Measurements from ENCODE around the gene AKAP1.

DNA sequence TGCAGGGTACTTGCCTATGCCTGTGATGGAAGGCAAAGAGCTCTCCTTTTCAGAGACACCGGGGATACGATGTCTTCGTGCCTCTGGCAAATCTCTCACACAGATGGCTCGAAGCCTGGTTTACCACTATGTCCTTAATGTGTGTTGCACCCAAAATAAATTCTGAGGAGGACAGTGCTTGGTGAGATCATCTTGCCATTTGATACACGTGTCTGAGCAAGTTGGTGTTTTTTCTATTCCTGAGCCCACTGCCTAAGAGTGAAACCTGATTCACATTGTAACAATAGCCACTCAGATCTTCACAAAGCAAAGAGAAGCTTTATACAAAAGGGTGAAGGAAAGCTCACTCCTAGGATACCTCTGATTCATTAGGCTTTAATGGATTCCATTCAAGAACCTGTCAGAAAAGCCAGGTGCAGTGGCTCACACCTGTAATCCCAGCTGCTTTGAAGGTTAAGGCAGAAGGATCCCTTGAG lies 33.1 kb upstream of the AKAP1 start:
- TF ChIP-seq, protein P1, sequence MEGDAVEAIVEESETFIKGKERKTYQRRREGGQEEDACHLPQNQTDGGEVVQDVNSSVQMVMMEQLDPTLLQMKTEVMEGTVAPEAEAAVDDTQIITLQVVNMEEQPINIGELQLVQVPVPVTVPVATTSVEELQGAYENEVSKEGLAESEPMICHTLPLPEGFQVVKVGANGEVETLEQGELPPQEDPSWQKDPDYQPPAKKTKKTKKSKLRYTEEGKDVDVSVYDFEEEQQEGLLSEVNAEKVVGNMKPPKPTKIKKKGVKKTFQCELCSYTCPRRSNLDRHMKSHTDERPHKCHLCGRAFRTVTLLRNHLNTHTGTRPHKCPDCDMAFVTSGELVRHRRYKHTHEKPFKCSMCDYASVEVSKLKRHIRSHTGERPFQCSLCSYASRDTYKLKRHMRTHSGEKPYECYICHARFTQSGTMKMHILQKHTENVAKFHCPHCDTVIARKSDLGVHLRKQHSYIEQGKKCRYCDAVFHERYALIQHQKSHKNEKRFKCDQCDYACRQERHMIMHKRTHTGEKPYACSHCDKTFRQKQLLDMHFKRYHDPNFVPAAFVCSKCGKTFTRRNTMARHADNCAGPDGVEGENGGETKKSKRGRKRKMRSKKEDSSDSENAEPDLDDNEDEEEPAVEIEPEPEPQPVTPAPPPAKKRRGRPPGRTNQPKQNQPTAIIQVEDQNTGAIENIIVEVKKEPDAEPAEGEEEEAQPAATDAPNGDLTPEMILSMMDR (IDR thresholded peaks at IDR 0.05) = no peak
- TF ChIP-seq POLR2A (IDR thresholded peaks at IDR 0.05) = no peak
- TF ChIP-seq EP300 (IDR thresholded peaks at IDR 0.05) = no peak
